LNCAP (cell line): ENCODE data around the gene LCK.

Experiments used
- CTCF ChIP-seq: fragments of 450-650 bp; IDR thresholded peaks from 2 replicates; pipeline ENCODE4 v1.5.1; 2017; ENCODE audit warnings: mild to moderate bottlenecking

The LCK gene

DNA sequence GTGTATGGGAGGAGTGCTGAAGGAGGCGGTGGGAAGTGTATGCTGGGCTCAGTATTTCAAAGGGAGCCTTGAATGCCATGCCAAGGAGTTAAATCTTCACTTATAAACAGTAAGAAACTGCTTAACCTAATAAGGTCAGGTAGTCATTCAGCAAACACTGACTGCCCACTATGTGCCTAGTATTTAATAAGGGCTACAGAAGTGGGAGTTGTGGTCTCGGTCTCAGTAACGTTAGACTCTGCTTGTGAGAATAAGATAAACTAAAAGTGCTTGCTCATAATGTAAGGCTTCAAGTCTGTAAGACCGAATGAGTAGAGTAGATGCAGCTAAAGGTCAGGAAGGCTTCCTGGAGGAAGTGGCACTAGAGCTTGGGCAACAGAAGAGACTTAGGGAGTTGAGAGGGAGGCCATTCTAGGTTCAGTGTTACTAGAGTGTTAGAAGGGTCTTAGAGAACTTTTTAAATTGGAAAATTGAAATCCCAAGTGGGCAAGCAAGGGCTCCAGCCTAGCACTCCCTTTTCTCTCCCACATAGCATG lies 78.9 kb downstream of the LCK start:
- TF ChIP-seq CTCF, result no peak

- no peak for TF ChIP-seq CTCF
Measured at GRCh38 chr1:32330558-32331151, 79.6 kb downstream of the LCK start.

GRCh38 chr1:32331549-32331948 lies 80.5 kb downstream of the LCK start:
- TF ChIP-seq CTCF, result no peak

DNA sequence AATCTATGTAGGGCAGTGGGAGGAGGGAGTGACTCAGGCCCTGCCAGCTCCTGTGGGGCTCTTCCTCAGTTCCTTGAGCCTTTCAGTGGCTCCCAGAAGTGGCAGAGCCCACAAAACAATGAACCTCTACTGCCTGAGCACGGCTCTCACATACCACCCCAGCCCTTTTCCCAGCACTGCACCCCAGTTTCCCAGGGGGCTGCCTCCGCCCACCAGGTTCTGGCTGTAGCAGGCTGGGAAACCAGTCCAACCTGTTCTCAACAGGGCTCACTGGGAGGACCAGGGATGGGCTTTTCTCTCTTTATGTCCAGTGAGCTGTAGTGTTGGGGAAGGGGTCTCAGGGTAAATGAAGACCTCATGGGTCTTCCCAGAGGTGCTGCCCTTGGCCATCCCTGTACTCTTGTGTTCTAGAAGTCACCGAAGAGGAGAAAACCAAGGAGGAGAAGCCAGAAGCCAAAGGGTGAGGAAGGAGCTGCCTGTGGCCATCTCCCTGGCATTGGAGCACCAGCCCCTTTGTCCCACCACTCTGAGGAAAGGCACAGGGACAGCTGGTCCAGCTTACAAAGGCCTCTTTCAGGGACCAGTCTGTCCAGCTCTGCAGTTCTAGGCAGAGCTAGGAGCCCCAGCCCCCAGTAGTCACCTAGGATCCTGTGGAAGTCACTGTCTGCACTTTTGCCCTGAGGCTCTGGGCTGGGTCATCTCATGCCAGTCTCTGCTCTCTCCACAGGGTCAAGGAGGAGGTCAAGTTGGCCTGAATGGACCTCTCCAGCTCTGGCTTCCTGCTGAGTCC lies 81.4 kb downstream of the LCK start:
- no peak for TF ChIP-seq CTCF

DNA sequence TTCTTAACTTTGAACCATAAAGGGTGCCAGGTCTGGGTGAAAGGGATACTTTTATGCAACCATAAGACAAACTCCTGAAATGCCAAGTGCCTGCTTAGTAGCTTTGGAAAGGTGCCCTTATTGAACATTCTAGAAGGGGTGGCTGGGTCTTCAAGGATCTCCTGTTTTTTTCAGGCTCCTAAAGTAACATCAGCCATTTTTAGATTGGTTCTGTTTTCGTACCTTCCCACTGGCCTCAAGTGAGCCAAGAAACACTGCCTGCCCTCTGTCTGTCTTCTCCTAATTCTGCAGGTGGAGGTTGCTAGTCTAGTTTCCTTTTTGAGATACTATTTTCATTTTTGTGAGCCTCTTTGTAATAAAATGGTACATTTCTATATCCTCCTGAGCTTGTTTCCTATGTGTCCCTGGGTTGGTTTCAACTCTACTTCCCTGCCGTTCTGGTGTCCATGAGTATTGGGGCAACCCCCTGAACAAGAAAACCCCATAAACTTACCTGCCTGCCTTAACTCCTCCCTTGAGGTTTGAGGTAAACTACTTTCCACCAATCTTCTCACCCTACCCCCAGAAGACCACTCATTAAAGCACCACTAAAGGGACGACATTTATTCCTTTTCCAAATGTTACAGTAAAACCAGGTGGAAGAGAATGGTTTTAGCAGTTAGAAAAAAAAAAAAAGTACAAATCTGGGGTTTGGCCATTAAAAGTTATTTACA lies 82.3 kb downstream of the LCK start:
- TF ChIP-seq CTCF, result no peak

DNA sequence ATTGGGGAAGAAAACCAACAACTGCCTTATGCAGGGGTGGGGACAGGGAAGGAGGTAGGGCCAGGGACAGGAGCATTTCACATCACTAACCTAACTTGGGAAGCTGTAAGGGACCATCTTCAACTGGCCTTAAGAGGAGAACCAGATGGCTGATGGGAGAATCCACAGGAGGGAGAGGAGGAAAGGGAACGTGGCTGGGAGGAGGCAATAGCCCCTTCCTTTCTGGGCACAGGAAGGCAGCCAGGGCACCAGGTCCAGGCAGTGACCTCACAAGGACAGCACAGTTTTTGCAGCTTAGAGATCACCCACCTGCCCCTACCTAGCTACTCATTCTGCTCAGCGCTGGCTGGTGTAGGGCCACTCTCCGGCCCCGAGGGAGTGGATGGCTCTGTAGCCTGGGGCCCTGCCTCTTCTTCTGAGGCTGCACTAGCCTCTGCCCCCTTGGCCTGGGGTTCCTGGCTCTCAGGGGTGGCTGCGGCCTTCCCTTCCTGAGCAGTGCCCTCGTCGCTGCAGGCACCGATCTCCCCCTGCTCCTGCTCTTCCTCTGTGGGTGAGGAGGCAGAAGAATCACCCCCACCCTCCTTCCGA lies 83.3 kb downstream of the LCK start:
- TF ChIP-seq CTCF, result no peak

- peak; percentile 72 for TF ChIP-seq CTCF
Measured at GRCh38 chr1:32334864-32335534, 83.9 kb downstream of the LCK start.
